Measurements from ENCODE around the gene OR2T27. TPM values are rescaled to one million over a fixed set of nuclear protein-coding genes. Genes with fewer than 3 reads are reported as not detected.

OR2T27 gene
- total and polyA plus RNA-seq, 9 of the 15 experiments (the other 6 are each of a cell fraction or from before 2014, with no cell fraction given), result not detected

DNA sequence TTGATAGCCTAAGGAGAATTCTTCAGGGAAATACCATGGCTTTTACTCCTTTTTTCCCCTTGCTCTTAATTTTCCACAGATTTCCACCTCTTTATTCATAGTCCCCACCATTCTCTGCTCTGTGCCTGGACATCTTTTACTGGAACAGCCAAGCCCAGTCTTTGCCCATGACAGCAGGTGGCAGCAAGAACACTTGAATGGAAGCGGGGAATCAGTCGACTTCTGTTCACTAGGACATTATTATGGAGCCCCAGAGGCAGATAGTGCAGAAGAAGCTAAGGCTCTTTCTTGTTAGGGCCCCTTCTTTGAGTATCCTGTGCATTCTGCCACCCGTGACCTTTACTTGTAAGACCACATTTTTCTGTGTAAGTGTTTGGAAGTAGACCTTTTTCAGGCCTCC, 40.9 kb upstream of the OR2T27 start (continued):
- TF ChIP-seq TOE1 (IDR thresholded peaks at IDR 0.05; ENCODE audit: borderline replicate concordance) (no peak), TOE1 (CRISPR knock-in tag; IDR thresholded peaks at IDR 0.05; ENCODE audit: borderline replicate concordance, low read depth) (no peak), ZSCAN29 (IDR thresholded peaks at IDR 0.05) (no peak), RAD21 (CRISPR knock-in tag; conservative IDR thresholded peaks at IDR 0.05 in 1 of 2, IDR thresholded peaks at IDR 0.05 in 1 of 2) (peak; percentile 67 to 68)
- TF ChIP-seq, protein P1, sequence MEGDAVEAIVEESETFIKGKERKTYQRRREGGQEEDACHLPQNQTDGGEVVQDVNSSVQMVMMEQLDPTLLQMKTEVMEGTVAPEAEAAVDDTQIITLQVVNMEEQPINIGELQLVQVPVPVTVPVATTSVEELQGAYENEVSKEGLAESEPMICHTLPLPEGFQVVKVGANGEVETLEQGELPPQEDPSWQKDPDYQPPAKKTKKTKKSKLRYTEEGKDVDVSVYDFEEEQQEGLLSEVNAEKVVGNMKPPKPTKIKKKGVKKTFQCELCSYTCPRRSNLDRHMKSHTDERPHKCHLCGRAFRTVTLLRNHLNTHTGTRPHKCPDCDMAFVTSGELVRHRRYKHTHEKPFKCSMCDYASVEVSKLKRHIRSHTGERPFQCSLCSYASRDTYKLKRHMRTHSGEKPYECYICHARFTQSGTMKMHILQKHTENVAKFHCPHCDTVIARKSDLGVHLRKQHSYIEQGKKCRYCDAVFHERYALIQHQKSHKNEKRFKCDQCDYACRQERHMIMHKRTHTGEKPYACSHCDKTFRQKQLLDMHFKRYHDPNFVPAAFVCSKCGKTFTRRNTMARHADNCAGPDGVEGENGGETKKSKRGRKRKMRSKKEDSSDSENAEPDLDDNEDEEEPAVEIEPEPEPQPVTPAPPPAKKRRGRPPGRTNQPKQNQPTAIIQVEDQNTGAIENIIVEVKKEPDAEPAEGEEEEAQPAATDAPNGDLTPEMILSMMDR (IDR thresholded peaks at IDR 0.05 in 2 of 3, conservative IDR thresholded peaks at IDR 0.05 in 1 of 3; ENCODE audit: insufficient read depth in 2 of 3, low read depth in 1 of 3, low read length in 3 of 3), result peak; percentile 35 to 55 (median 49); a peak in 4 of 6 replicates
- TF ChIP-seq, protein P2, sequence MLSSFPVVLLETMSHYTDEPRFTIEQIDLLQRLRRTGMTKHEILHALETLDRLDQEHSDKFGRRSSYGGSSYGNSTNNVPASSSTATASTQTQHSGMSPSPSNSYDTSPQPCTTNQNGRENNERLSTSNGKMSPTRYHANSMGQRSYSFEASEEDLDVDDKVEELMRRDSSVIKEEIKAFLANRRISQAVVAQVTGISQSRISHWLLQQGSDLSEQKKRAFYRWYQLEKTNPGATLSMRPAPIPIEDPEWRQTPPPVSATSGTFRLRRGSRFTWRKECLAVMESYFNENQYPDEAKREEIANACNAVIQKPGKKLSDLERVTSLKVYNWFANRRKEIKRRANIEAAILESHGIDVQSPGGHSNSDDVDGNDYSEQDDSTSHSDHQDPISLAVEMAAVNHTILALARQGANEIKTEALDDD (IDR thresholded peaks at IDR 0.05), result no peak

GRCh38 chr1:248695451-248696132, 40.3 kb upstream of the OR2T27 start:
- no peak for FAIRE-seq
- Histone ChIP-seq H4K20me1 (replicated peaks; ENCODE audit: control insufficient read depth, insufficient read depth, low read length) (no peaks in the 10 kb centered on the region), H3K9me3 (replicated peaks; ENCODE audit: control insufficient read depth, insufficient read depth, low read depth, low read length) (no peaks in the 10 kb centered on the region), H3K4me2 (ENCODE audit: insufficient read depth, low read length) (no peak overlapping the region), H3K4me1 (replicated peaks in 1 of 2; ENCODE audit: control insufficient read depth in 2 of 2, insufficient read depth in 2 of 2, low read length in 2 of 2) (peaks cover 0 to 9% of the 10 kb centered on the region in 2 experiments; a peak in 3 of 5 replicates), H3K27ac (ENCODE audit: extremely low read depth, low read depth, low read length) (no peak overlapping the region), H2AFZ (ENCODE audit: low read depth, low read length) (no peak overlapping the region), H3K79me2 (ENCODE audit: control insufficient read depth, insufficient read depth, low read length) (no peaks in the 10 kb centered on the region), H3K27me3 (ENCODE audit: control insufficient read depth in 2 of 2, insufficient read depth in 2 of 2, low read length in 2 of 2) (0 out of 5 replicates have a peak, but pooled peaks cover 0 to 5% of the 10 kb centered on the region in 2 experiments), H3K36me3 (ENCODE audit: control insufficient read depth, insufficient read depth, low read length) (no peaks in the 10 kb centered on the region), H3K9me1 (ENCODE audit: control insufficient read depth, insufficient read depth, low read length) (no peaks in the 10 kb centered on the region), H3K9ac (ENCODE audit: insufficient read depth in 1 of 2, low read depth in 2 of 2, low read length in 2 of 2) (no peak overlapping the region), H3K4me3 (no peak overlapping the region)
- no peak for ATAC-seq
- ChIA-PET CTCF (ENCODE audit: low intra/inter-chr PET ratio) (interaction anchor here (1.2 kb wide), 1 partner anchor 112 kb away, joined by 4 read pairs; no protein-coding TSS in a partner anchor), POLR2A (no interaction called here)
- intact Hi-C loops (cut with micrococcal nuclease) (no loop called here), in situ Hi-C loops (cut with MboI) (no loop called here)
- DNase-seq (ENCODE audit: extremely low read depth in 1 of 4, low spot score in 3 of 4), result no peak
- BruUV-seq (replicated peaks), result no TSS peak
- WGBS (ENCODE audit: insufficient coverage, low coverage, missing lambda C conversion rate), result 3% methylated on average over 12 of the region's 13 CpGs
- TF ChIP-seq ZNF311 (CRISPR knock-in tag; IDR thresholded peaks at IDR 0.05), result no peak
- TF ChIP-seq ZNF584 (CRISPR knock-in tag; IDR thresholded peaks at IDR 0.05; ENCODE audit: low read depth), result no peak
- no peak for TF ChIP-seq NR2C2 (CRISPR knock-in tag; IDR thresholded peaks at IDR 0.05)
- TF ChIP-seq NR2C2 (tag; IDR thresholded peaks at IDR 0.05), result no peak
- TF ChIP-seq ZNF134 (CRISPR knock-in tag; conservative IDR thresholded peaks at IDR 0.05), result no peak
- TF ChIP-seq BMI1 (IDR thresholded peaks at IDR 0.05; ENCODE audit: low read length), result no peak
- TF ChIP-seq, protein P3, sequence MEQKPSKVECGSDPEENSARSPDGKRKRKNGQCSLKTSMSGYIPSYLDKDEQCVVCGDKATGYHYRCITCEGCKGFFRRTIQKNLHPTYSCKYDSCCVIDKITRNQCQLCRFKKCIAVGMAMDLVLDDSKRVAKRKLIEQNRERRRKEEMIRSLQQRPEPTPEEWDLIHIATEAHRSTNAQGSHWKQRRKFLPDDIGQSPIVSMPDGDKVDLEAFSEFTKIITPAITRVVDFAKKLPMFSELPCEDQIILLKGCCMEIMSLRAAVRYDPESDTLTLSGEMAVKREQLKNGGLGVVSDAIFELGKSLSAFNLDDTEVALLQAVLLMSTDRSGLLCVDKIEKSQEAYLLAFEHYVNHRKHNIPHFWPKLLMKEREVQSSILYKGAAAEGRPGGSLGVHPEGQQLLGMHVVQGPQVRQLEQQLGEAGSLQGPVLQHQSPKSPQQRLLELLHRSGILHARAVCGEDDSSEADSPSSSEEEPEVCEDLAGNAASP (IDR thresholded peaks at IDR 0.05), result no peak
- no peak for TF ChIP-seq FOXP1 (CRISPR knock-in tag; IDR thresholded peaks at IDR 0.05)
- no peak for TF ChIP-seq COPS2 (conservative IDR thresholded peaks at IDR 0.05)
- TF ChIP-seq MTF1 (CRISPR knock-in tag; IDR thresholded peaks at IDR 0.05; ENCODE audit: borderline replicate concordance), result no peak
- TF ChIP-seq KHSRP (IDR thresholded peaks at IDR 0.05), result no peak
